SU-DHL-6 (cell line): ENCODE measurements around the gene NME4.

Experiments used
- EZH2phosphoT487 ChIP-seq: fragments of 200-600 bp; sonication (generic), shearing (Covaris generic); conservative IDR thresholded peaks from 2 replicates; pipeline ENCODE4 v1.6.1; 2018; ENCODE audit warnings: mild to moderate bottlenecking, antibody characterized with exemption, low read length, moderate library complexity, mixed read lengths
- TF ChIP-seq, protein P1 (sequence below): fragments of 200-600 bp; sonication (generic); IDR thresholded peaks from one replicate; pipeline ENCODE4 v1.5.1; 2017; ENCODE audit warnings: antibody characterized with exemption, mild to moderate bottlenecking, low read length, moderate library complexity; ENCODE audit not compliant: insufficient read depth, poor library complexity, severe bottlenecking

DNA sequence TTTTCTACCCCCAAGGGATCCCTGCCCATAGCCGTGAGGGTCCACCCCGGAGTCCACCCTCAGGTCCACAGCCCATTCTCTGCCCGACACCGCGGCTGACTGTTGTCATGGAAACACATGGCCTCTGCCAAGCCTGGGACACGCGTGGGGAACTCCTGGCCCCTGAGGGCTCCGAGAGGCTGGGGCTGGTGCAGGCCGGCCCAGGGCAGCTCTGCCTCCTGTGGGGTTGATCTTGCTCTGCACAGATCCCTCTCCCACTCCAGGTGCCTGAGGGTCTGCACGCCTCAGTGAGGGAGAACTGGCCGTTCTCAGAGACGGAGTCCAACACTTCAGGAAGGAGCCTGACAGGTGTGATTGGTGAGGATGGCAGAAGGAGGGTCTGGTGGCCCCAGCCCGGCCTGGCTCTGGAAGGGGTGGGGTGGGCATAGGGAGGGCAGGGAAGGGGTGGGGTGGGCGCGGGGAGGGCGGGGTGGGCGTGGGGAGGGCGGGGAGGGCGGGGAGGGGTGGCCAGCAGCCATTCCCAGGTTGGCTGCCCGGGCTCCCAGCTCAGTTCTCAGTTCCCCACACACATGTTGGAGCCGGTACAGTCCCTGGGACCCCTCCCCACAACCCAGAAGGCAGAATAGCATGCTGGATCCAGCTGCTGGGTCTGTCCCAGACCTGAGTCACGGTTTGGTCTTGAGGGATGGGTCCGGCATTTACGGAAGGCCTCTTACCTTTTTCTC lies 33.1 kb upstream of the NME4 start:
- TF ChIP-seq, protein P1, sequence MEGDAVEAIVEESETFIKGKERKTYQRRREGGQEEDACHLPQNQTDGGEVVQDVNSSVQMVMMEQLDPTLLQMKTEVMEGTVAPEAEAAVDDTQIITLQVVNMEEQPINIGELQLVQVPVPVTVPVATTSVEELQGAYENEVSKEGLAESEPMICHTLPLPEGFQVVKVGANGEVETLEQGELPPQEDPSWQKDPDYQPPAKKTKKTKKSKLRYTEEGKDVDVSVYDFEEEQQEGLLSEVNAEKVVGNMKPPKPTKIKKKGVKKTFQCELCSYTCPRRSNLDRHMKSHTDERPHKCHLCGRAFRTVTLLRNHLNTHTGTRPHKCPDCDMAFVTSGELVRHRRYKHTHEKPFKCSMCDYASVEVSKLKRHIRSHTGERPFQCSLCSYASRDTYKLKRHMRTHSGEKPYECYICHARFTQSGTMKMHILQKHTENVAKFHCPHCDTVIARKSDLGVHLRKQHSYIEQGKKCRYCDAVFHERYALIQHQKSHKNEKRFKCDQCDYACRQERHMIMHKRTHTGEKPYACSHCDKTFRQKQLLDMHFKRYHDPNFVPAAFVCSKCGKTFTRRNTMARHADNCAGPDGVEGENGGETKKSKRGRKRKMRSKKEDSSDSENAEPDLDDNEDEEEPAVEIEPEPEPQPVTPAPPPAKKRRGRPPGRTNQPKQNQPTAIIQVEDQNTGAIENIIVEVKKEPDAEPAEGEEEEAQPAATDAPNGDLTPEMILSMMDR = no peak
- no peak for TF ChIP-seq EZH2phosphoT487
